MM.1S (cell line): Measurements from ENCODE around the gene MARCKSL1.

Experiments
- DNase-seq: peaks from one replicate; pipeline ENCODE4 v3.0.0-alpha.2; 2015
- H2AFZ ChIP-seq: fragments of 300-600 bp; sonication (generic); 2 replicates; pipeline ENCODE4 v1.6.0; 2016; ENCODE audit warnings: antibody characterized with exemption, low read length
- H3F3A ChIP-seq: fragments of 300-600 bp; sonication (generic); 2 replicates; pipeline ENCODE4 v1.6.1; 2016; ENCODE audit warnings: mild to moderate bottlenecking, antibody characterized with exemption, low read length, moderate library complexity, mixed read lengths; ENCODE audit not compliant: insufficient read depth
- H3K27ac ChIP-seq: fragments of 300-600 bp; sonication (generic); 2 replicates; pipeline ENCODE4 v1.5.1; 2016; ENCODE audit warnings: mild to moderate bottlenecking, low read length
- H3K27me3 ChIP-seq: fragments of 300-600 bp; sonication (generic); replicated peaks from 2 replicates; pipeline ENCODE4 v1.6.0; 2016; ENCODE audit warnings: low read length; ENCODE audit not compliant: insufficient read depth
- H3K36me3 ChIP-seq: fragments of 300-600 bp; sonication (generic); replicated peaks from 2 replicates; pipeline ENCODE4 v1.6.1; 2016; ENCODE audit warnings: mild to moderate bottlenecking, low read length, mixed read lengths; ENCODE audit not compliant: insufficient read depth
- H3K4me1 ChIP-seq: fragments of 300-600 bp; sonication (generic); 2 replicates; pipeline ENCODE4 v1.6.1; 2016; ENCODE audit warnings: low read length, mixed read lengths
- H3K4me2 ChIP-seq: fragments of 300-600 bp; sonication (generic); 2 replicates; pipeline ENCODE4 v1.6.0; 2016; ENCODE audit warnings: low read depth, low read length
- H3K4me3 ChIP-seq: fragments of 300-600 bp; sonication (generic); 2 replicates; pipeline ENCODE4 v1.5.1; 2016; ENCODE audit warnings: low read length, mixed read lengths
- H3K79me2 ChIP-seq: fragments of 300-600 bp; sonication (generic); 2 replicates; pipeline ENCODE4 v1.6.1; 2016; ENCODE audit warnings: mixed run types, low read length, mixed read lengths
- H3K9ac ChIP-seq: fragments of 300-600 bp; sonication (generic); 2 replicates; pipeline ENCODE4 v1.6.1; 2016; ENCODE audit warnings: low read length, mixed read lengths
- H3K9me2 ChIP-seq: fragments of 300-600 bp; sonication (generic); replicated peaks from 2 replicates; pipeline ENCODE4 v1.6.1; 2016; ENCODE audit warnings: mild to moderate bottlenecking, low read length, mixed read lengths; ENCODE audit not compliant: insufficient read depth
- H3K9me3 ChIP-seq: fragments of 300-600 bp; sonication (generic); replicated peaks from 2 replicates; pipeline ENCODE4 v1.6.1; 2016; ENCODE audit warnings: mild to moderate bottlenecking, low read length, mixed read lengths; ENCODE audit not compliant: insufficient read depth
- H4K20me1 ChIP-seq: fragments of 300-600 bp; sonication (generic); 2 replicates; pipeline ENCODE4 v1.6.1; 2016; ENCODE audit warnings: mild to moderate bottlenecking, low read length, moderate library complexity, mixed read lengths; ENCODE audit not compliant: insufficient read depth
- CTCF ChIP-seq: fragments of 300-600 bp; sonication (generic); IDR thresholded peaks from 2 replicates; pipeline ENCODE4 v1.5.1; 2016; ENCODE audit warnings: antibody characterized with exemption, low read length, mixed read lengths
- EZH2 ChIP-seq: fragments of 300-600 bp; sonication (generic); optimal IDR thresholded peaks from 2 replicates; pipeline ENCODE3; 2017; ENCODE audit warnings: low read depth, mild to moderate bottlenecking, antibody characterized with exemption, low read length, mixed read lengths
- EZH2phosphoT487 ChIP-seq: fragments of 300-600 bp; sonication (generic); IDR thresholded peaks from 2 replicates; pipeline ENCODE4 v1.6.1; 2018; ENCODE audit warnings: antibody characterized with exemption, low read length

Gene MARCKSL1

GRCh38 chr1:32376199-32376598, 40.2 kb upstream of the MARCKSL1 start:
- no peak overlapping the region for H3K9ac ChIP-seq
- no peaks in the 10 kb centered on the region; the same call in none of the 2 replicates for H3K36me3 ChIP-seq
- H2AFZ ChIP-seq, result no peak overlapping the region
- H3K4me1 ChIP-seq, result no peaks in the 10 kb centered on the region
- H3K4me2 ChIP-seq, result no peak overlapping the region
- no peaks in the 10 kb centered on the region for H3K27me3 ChIP-seq
- no peak overlapping the region for H3K27ac ChIP-seq
- no peaks in the 10 kb centered on the region for H3K79me2 ChIP-seq
- no peaks in the 10 kb centered on the region for H4K20me1 ChIP-seq
- no peaks in the 10 kb centered on the region for H3F3A ChIP-seq
- H3K9me2 ChIP-seq, result no peaks in the 10 kb centered on the region
- DNase-seq, result no peak
- H3K9me3 ChIP-seq, result no peaks in the 10 kb centered on the region
- no peak overlapping the region for H3K4me3 ChIP-seq
- TF ChIP-seq CTCF (no peak), EZH2phosphoT487 (no peak)

GRCh38 chr1:32373996-32374592, 38.1 kb upstream of the MARCKSL1 start:
- Histone ChIP-seq H3K9me2 (no peaks in the 10 kb centered on the region), H4K20me1 (no peaks in the 10 kb centered on the region), H3K36me3 (no peaks in the 10 kb centered on the region; the same call in 1 of the 2 replicates), H2AFZ (no peak overlapping the region), H3K27me3 (no peaks in the 10 kb centered on the region), H3K9ac (no peak overlapping the region), H3K27ac (no peak overlapping the region), H3K9me3 (no peaks in the 10 kb centered on the region), H3K4me1 (no peaks in the 10 kb centered on the region), H3K79me2 (no peaks in the 10 kb centered on the region), H3K4me3 (no peak overlapping the region), H3F3A (no peaks in the 10 kb centered on the region), H3K4me2 (no peak overlapping the region)
- no peak for TF ChIP-seq CTCF
- TF ChIP-seq EZH2phosphoT487, result no peak
- TF ChIP-seq EZH2, result no peak
- no peak for DNase-seq

GRCh38 chr1:32372149-32372756, 36.2 kb upstream of the MARCKSL1 start:
- H3K9ac ChIP-seq, result no peak overlapping the region
- H4K20me1 ChIP-seq, result no peaks in the 10 kb centered on the region
- H2AFZ ChIP-seq, result no peak overlapping the region
- H3K9me2 ChIP-seq, result no peaks in the 10 kb centered on the region
- H3K9me3 ChIP-seq, result no peaks in the 10 kb centered on the region
- H3K27me3 ChIP-seq, result no peaks in the 10 kb centered on the region
- H3K4me2 ChIP-seq, result no peak overlapping the region
- no peaks in the 10 kb centered on the region for H3K4me1 ChIP-seq
- no peak overlapping the region for H3K27ac ChIP-seq
- H3F3A ChIP-seq, result no peaks in the 10 kb centered on the region
- TF ChIP-seq EZH2 (no peak), EZH2phosphoT487 (no peak), CTCF (no peak; the same call in 1 of the 2 replicates)
- no peak overlapping the region for H3K4me3 ChIP-seq
- DNase-seq, result no peak
- H3K36me3 ChIP-seq, result no peaks in the 10 kb centered on the region; the same call in 1 of the 2 replicates
- no peaks in the 10 kb centered on the region for H3K79me2 ChIP-seq
